Transverse colon (tissue), 3 donors: ENCODE measurements around the gene DYNLL1.
A peak's percentile ranks its signal among the peaks of the same experiment; 100 is the strongest.

Source experiments
- CTCF ChIP-seq, 5 experiments: fragments of 200-600 bp in 3 of 5; fragments of 450-650 bp in 2 of 5; sonication (generic) in 3 of 5; IDR thresholded peaks; 1 replicate in 2 of 5; 2 replicates in 3 of 5; pipeline ENCODE4 v1.5.1; 2016 to 2017; ENCODE audit warnings: antibody characterized with exemption in 5 of 5, inconsistent platforms in 3 of 5, mild to moderate bottlenecking in 2 of 5, moderate library complexity in 1 of 5
- EP300 ChIP-seq: sonication (generic); formaldehyde crosslinking; IDR thresholded peaks from one replicate; pipeline ENCODE4 v1.6.1; 2017; ENCODE audit warnings: antibody characterized with exemption, low read depth

- TF ChIP-seq EP300 (no peak), CTCF (IDR thresholded peaks at IDR 0.05) (peak in 1 of 5 experiments; percentile 8)
Observed at GRCh38 chr12:120496413-120497340, 764 bp downstream of the DYNLL1 start.
